Thoracic aorta (tissue), 2 donors: ENCODE results near the gene TP63. TPM values are rescaled to one million over a fixed set of nuclear protein-coding genes. Genes with fewer than 3 reads are reported as not detected.
"Not testable (repeated sequence)": the region's sequence is repeated elsewhere in the genome, so short reads cannot be mapped to it uniquely, and the experiment has no call there.

Source experiments
- ATAC-seq: fragments of 150-250 bp; one replicate; pipeline ENCODE4 v1.8.0; 2017; ENCODE audit warnings: low read depth; ENCODE audit not compliant: insufficient number of reproducible peaks, low FRiP score
- DNase-seq: peaks from one replicate; pipeline ENCODE4 v3.0.0-alpha.2; 2020; ENCODE audit warnings: low spot score
- H3K27ac ChIP-seq, 2 donors: fragments of 200-600 bp; sonication (generic); 1 replicate in 1 of 2; 2 replicates in 1 of 2; pipeline ENCODE4 v1.5.1; 2016; ENCODE audit warnings: mild to moderate bottlenecking in 2 of 2, moderate library complexity in 2 of 2
- H3K27me3 ChIP-seq: fragments of 200-600 bp; sonication (generic); replicated peaks from 2 replicates; pipeline ENCODE4 v1.6.0; 2016; ENCODE audit warnings: mild to moderate bottlenecking; ENCODE audit not compliant: insufficient read depth
- H3K36me3 ChIP-seq: fragments of 200-600 bp; sonication (generic); one replicate; pipeline ENCODE4 v1.5.1; 2016
- H3K4me1 ChIP-seq, 2 donors: fragments of 200-600 bp; sonication (generic); 1 replicate in 1 of 2; 2 replicates in 1 of 2; pipeline versions ENCODE4 v1.5.1 to v1.6.0; 2016; ENCODE audit warnings: low read depth in 2 of 2, mild to moderate bottlenecking in 1 of 2; ENCODE audit not compliant: control insufficient read depth in 1 of 2
- H3K4me3 ChIP-seq: fragments of 200-600 bp; sonication (generic); 2 replicates; pipeline ENCODE4 v1.5.1; 2016; ENCODE audit warnings: mild to moderate bottlenecking
- H3K9me3 ChIP-seq: fragments of 200-600 bp; sonication (generic); 2 replicates; pipeline ENCODE4 v1.5.1; 2016
- CTCF ChIP-seq: fragments of 200-600 bp; sonication (generic); IDR thresholded peaks from one replicate; pipeline ENCODE4 v1.5.1; 2019; ENCODE audit warnings: antibody characterized with exemption
- total RNA-seq, 2 donors: library from RNA; depleted of rRNA; stranded (reverse); fragments of >200 nt; gene quantifications; one replicate each; pipeline versions ENCODE4 v1.1.0 to v1.2.3, GENCODE V29; 2016

The TP63 gene
- total RNA-seq, 2 donors from 2014 or later = 0.14 to 0.42 TPM

- no peaks in the 10 kb centered on the region for H3K27me3 ChIP-seq
- TF ChIP-seq CTCF = no peak
- no peak for ATAC-seq
- no peak overlapping the region for H3K4me3 ChIP-seq
- no peaks in the 10 kb centered on the region for H3K36me3 ChIP-seq
- no peak for DNase-seq
- H3K9me3 ChIP-seq = peaks cover 5% of the 10 kb centered on the region
- H3K27ac ChIP-seq = no peak overlapping the region
- H3K4me1 ChIP-seq = no peaks in the 10 kb centered on the region
Measured at GRCh38 chr3:189748046-189748445, 116.9 kb downstream of the TP63 start.

DNA sequence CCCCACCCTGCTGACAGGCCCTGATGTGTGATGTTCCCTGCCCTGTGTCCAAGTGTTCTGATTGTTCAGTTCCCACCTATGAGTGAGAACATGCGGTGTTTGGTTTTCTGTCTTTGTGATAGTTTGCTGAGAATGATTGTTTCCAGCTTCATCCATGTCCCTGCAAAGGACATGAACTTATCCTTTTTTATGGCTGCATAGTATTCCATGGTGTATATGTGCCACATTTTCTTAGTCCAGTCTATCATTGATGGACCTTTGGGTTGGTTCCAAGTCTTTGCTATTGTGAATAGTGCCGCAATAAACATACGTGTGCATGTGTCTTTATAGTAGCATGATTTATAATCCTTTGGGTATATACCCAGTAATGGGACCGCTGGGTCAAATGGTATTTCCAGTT, 119.8 kb downstream of the TP63 start:
- not testable (repeated sequence) for DNase-seq, H3K9me3 ChIP-seq, H3K4me1 ChIP-seq, ATAC-seq, H3K27ac ChIP-seq, H3K4me3 ChIP-seq, H3K27me3 ChIP-seq, H3K36me3 ChIP-seq

DNA sequence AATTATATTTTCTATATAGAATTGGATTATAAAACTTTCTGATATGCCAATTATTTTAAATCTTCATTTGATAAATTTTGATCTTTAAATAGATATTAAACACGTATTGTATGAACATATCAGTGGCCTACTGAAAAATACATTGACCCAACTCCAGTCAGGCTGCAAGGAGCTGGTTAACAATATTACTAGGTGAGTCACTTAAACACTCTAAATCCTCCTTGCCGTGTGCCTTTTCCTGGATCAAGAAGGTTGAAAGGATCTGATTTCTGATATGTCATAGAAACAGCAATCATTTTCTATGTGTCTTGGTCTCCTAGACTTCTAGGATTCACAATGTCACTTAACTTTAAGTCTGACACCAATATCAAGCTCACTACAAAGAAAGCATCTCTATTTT, 123.2 kb downstream of the TP63 start:
- DNase-seq = no peak
- Histone ChIP-seq H3K27me3 (no peaks in the 10 kb centered on the region), H3K27ac (no peak overlapping the region), H3K4me3 (no peak overlapping the region), H3K4me1 (no peaks in the 10 kb centered on the region), H3K9me3 (no peaks in the 10 kb centered on the region), H3K36me3 (no peaks in the 10 kb centered on the region)
- no peak for ATAC-seq
- no peak for TF ChIP-seq CTCF

- DNase-seq = no peak
Measured at GRCh38 chr3:189756582-189757078, 125.4 kb downstream of the TP63 start.

DNA sequence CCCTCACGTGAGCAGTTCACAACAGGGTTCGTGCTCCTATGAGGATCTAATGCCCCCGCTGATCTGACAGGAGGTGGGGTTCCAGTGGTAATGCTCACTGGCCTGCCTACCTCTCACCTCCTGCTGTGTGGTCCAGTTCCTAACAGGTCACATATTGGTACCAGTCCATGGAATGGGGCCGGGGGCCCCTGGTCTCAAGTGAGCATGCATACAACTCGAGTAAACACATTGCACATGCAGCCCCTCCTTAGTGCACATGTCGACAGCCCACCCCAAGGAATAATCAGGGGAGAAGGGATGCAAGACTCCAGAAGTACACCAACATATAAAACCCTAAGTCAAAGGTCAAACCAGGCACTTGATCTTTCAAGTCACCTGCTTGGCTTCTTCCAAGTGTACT, 127.0 kb downstream of the TP63 start:
- Histone ChIP-seq H3K4me1 (no peaks in the 10 kb centered on the region), H3K27ac (no peak overlapping the region), H3K27me3 (no peaks in the 10 kb centered on the region), H3K36me3 (no peaks in the 10 kb centered on the region), H3K9me3 (no peaks in the 10 kb centered on the region), H3K4me3 (no peak overlapping the region)
- DNase-seq (no peak), ATAC-seq (no peak)
- TF ChIP-seq CTCF = no peak

More at GRCh38 chr3:189756582-189757078, 125.4 kb downstream of the TP63 start:
- H3K4me3 ChIP-seq = no peak overlapping the region
- H3K36me3 ChIP-seq = no peaks in the 10 kb centered on the region
- no peak for TF ChIP-seq CTCF
- no peak overlapping the region for H3K27ac ChIP-seq
- no peaks in the 10 kb centered on the region for H3K27me3 ChIP-seq
- H3K9me3 ChIP-seq = no peaks in the 10 kb centered on the region
- no peak for ATAC-seq
- H3K4me1 ChIP-seq = no peaks in the 10 kb centered on the region

DNA sequence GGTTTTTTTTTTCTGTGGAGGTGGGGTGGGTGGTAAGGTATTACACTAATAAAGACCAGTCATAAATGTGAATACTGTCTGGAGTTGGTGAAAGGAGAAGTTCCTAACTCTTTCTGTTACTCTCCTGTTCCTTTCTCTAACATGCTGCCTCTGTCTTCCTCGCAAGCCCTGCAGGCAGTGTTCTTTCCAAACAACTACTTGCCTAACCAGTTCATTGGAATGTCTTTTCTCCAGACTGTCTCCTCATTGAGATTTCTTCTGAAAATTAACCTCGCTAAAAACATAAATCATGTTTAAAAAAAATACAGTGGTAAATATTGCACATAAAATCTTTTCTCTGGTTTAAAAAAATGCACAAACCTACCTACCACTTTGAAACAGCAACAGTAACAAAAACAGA, 135.2 kb downstream of the TP63 start:
- Histone ChIP-seq H3K9me3 (no peaks in the 10 kb centered on the region), H3K4me3 (no peak overlapping the region), H3K27ac (no peak overlapping the region), H3K4me1 (no peaks in the 10 kb centered on the region), H3K27me3 (no peaks in the 10 kb centered on the region), H3K36me3 (no peaks in the 10 kb centered on the region)
- no peak for TF ChIP-seq CTCF
- ATAC-seq (no peak), DNase-seq (no peak)
